ENCODE results near the gene ESYT2. TPM values are rescaled to one million over a fixed set of nuclear protein-coding genes. Genes with fewer than 3 reads are reported as not detected.

ESYT2 gene
- total and polyA plus RNA-seq, 4 donors = 16.4 to 83.0 (median 58.0) TPM

- ATAC-seq (ENCODE audit: insufficient read depth, low FRiP score) = no peak
Measured at GRCh38 chr7:158814637-158815036, 14.7 kb downstream of the ESYT2 start.

GRCh38 chr7:158812684-158813083 lies 16.6 kb downstream of the ESYT2 start:
- Histone ChIP-seq H3K9ac (ENCODE audit: insufficient read depth in 1 of 2, low read length in 2 of 2) (no peak overlapping the region), H3K4me1 (ENCODE audit: control insufficient read depth in 5 of 5, insufficient read depth in 5 of 5, low read length in 5 of 5) (peaks cover 7 to 40% (median 17%) of the 10 kb centered on the region in 5 donors), H3K4me3 (no peak overlapping the region), H3K36me3 (ENCODE audit: control insufficient read depth in 4 of 4, insufficient read depth in 4 of 4, low read length in 4 of 4) (peaks cover 0 to 3% (median 0%) of the 10 kb centered on the region in 4 donors), H3K27ac (ENCODE audit: low read depth in 1 of 2, low read length in 1 of 2) (no peak overlapping the region), H3K9me3 (ENCODE audit: control insufficient read depth in 4 of 4, insufficient read depth in 3 of 4, low read length in 3 of 4) (no peaks in the 10 kb centered on the region), H3K27me3 (ENCODE audit: control insufficient read depth in 3 of 3, insufficient read depth in 3 of 3, low read length in 2 of 3) (no peaks in the 10 kb centered on the region)
- ATAC-seq (ENCODE audit: insufficient read depth, low FRiP score) (no peak), DNase-seq (no peak)
- no peak for TF ChIP-seq CTCF (IDR thresholded peaks at IDR 0.05; ENCODE audit: control extremely low read depth, extremely low read depth)
- 75 to 84% methylated on average over 5 of the region's 5 CpGs for WGBS, 2 donors

More at GRCh38 chr7:158814637-158815036, 14.7 kb downstream of the ESYT2 start:
- Histone ChIP-seq H3K27me3 (ENCODE audit: control insufficient read depth in 3 of 3, insufficient read depth in 3 of 3, low read length in 2 of 3) (no peaks in the 10 kb centered on the region), H3K9me3 (ENCODE audit: control insufficient read depth in 4 of 4, insufficient read depth in 3 of 4, low read length in 3 of 4) (no peaks in the 10 kb centered on the region), H3K4me1 (ENCODE audit: control insufficient read depth in 5 of 5, insufficient read depth in 5 of 5, low read length in 5 of 5) (peaks cover 15 to 47% (median 22%) of the 10 kb centered on the region in 5 donors), H3K4me3 (no peak overlapping the region), H3K9ac (ENCODE audit: insufficient read depth in 1 of 2, low read length in 2 of 2) (no peak overlapping the region), H3K27ac (ENCODE audit: low read depth in 1 of 2, low read length in 1 of 2) (peak overlapping the region; percentile 43 to 70), H3K36me3 (ENCODE audit: control insufficient read depth in 4 of 4, insufficient read depth in 4 of 4, low read length in 4 of 4) (no peaks in the 10 kb centered on the region)
- 73 to 92% methylated on average over 2 of the region's 2 CpGs for WGBS, 2 donors
- no peak for TF ChIP-seq CTCF (IDR thresholded peaks at IDR 0.05; ENCODE audit: control extremely low read depth, extremely low read depth)
- peak in 1 of 3 donors; percentile 17 for DNase-seq

GRCh38 chr7:158811894-158812293 lies 17.4 kb downstream of the ESYT2 start:
- peak overlapping the region; percentile 52 to 82 for H3K27ac ChIP-seq (ENCODE audit: low read depth in 1 of 2, low read length in 1 of 2)
- TF ChIP-seq CTCF (IDR thresholded peaks at IDR 0.05; ENCODE audit: control extremely low read depth, extremely low read depth) = no peak
- peaks cover 0 to 3% (median 0%) of the 10 kb centered on the region in 4 donors for H3K36me3 ChIP-seq (ENCODE audit: control insufficient read depth in 4 of 4, insufficient read depth in 4 of 4, low read length in 4 of 4)
- WGBS, 2 donors = 69 to 71% methylated on average over 5 of the region's 5 CpGs
- ATAC-seq (ENCODE audit: insufficient read depth, low FRiP score) (no peak), DNase-seq (no peak)
- no peak overlapping the region for H3K9ac ChIP-seq (ENCODE audit: insufficient read depth in 1 of 2, low read length in 2 of 2)
- no peak overlapping the region for H3K4me3 ChIP-seq
- H3K9me3 ChIP-seq (ENCODE audit: control insufficient read depth in 4 of 4, insufficient read depth in 3 of 4, low read length in 3 of 4) = no peaks in the 10 kb centered on the region
- no peaks in the 10 kb centered on the region for H3K27me3 ChIP-seq (ENCODE audit: control insufficient read depth in 3 of 3, insufficient read depth in 3 of 3, low read length in 2 of 3)
- H3K4me1 ChIP-seq (ENCODE audit: control insufficient read depth in 5 of 5, insufficient read depth in 5 of 5, low read length in 5 of 5) = peaks cover 7 to 34% (median 15%) of the 10 kb centered on the region in 5 donors

GRCh38 chr7:158811461-158811860 lies 17.8 kb downstream of the ESYT2 start:
- DNase-seq = peak in 1 of 3 donors; percentile 42
- peaks cover 5 to 33% (median 14%) of the 10 kb centered on the region in 5 donors for H3K4me1 ChIP-seq (ENCODE audit: control insufficient read depth in 5 of 5, insufficient read depth in 5 of 5, low read length in 5 of 5)
- 66 to 75% methylated on average over 8 of the region's 8 CpGs for WGBS, 2 donors
- no peak overlapping the region for H3K4me3 ChIP-seq
- no peaks in the 10 kb centered on the region for H3K27me3 ChIP-seq (ENCODE audit: control insufficient read depth in 3 of 3, insufficient read depth in 3 of 3, low read length in 2 of 3)
- H3K27ac ChIP-seq (ENCODE audit: low read depth in 1 of 2, low read length in 1 of 2) = peak overlapping the region; percentile 52 to 82
- H3K36me3 ChIP-seq (ENCODE audit: control insufficient read depth in 4 of 4, insufficient read depth in 4 of 4, low read length in 4 of 4) = peaks cover 0 to 3% (median 0%) of the 10 kb centered on the region in 4 donors
- no peak for TF ChIP-seq CTCF (IDR thresholded peaks at IDR 0.05; ENCODE audit: control extremely low read depth, extremely low read depth)
- no peaks in the 10 kb centered on the region for H3K9me3 ChIP-seq (ENCODE audit: control insufficient read depth in 4 of 4, insufficient read depth in 3 of 4, low read length in 3 of 4)
- ATAC-seq (ENCODE audit: insufficient read depth, low FRiP score) = peak; percentile 54
- H3K9ac ChIP-seq (ENCODE audit: insufficient read depth in 1 of 2, low read length in 2 of 2) = no peak overlapping the region

Data from lung (tissue), 12 donors.